ENCODE results near the gene SORBS2. TPM values are rescaled to one million over a fixed set of nuclear protein-coding genes. Genes with fewer than 3 reads are reported as not detected.

SORBS2 gene
- total RNA-seq, 2 experiments from 2014 or later: not detected

GRCh38 chr4:185600801-185601434 lies 211.1 kb downstream of the SORBS2 start:
- Mint-ChIP-seq H3K27me3 (peaks cover 12% of the 10 kb centered on the region), H3K36me3 (ENCODE audit: low read depth) (no peaks in the 10 kb centered on the region), H3K9me3 (no peaks in the 10 kb centered on the region), H3K4me3 (no peak overlapping the region), H3K4me1 (peaks cover 3% of the 10 kb centered on the region), H3K27ac (no peak overlapping the region)
- ChIA-PET POLR2A (no interaction called here), CTCF (interaction anchor here (0.5 to 0.9 kb wide), 2 partner anchors 14 to 545 kb away, joined by 3 read pairs; no protein-coding TSS in a partner anchor)
- DNase-seq: no peak

GRCh38 chr4:185599553-185600243 lies 212.3 kb downstream of the SORBS2 start:
- Mint-ChIP-seq H3K9me3 (no peaks in the 10 kb centered on the region), H3K4me3 (no peak overlapping the region), H3K4me1 (peaks cover 3% of the 10 kb centered on the region), H3K36me3 (ENCODE audit: low read depth) (no peaks in the 10 kb centered on the region), H3K27me3 (peaks cover 16% of the 10 kb centered on the region), H3K27ac (no peak overlapping the region)
- CTCF ChIA-PET: interaction anchor here (1.2 kb wide), 1 partner anchor 8 kb away, joined by 3 read pairs; no protein-coding TSS in a partner anchor
- POLR2A ChIA-PET: no interaction called here
- no peak for DNase-seq

DNA sequence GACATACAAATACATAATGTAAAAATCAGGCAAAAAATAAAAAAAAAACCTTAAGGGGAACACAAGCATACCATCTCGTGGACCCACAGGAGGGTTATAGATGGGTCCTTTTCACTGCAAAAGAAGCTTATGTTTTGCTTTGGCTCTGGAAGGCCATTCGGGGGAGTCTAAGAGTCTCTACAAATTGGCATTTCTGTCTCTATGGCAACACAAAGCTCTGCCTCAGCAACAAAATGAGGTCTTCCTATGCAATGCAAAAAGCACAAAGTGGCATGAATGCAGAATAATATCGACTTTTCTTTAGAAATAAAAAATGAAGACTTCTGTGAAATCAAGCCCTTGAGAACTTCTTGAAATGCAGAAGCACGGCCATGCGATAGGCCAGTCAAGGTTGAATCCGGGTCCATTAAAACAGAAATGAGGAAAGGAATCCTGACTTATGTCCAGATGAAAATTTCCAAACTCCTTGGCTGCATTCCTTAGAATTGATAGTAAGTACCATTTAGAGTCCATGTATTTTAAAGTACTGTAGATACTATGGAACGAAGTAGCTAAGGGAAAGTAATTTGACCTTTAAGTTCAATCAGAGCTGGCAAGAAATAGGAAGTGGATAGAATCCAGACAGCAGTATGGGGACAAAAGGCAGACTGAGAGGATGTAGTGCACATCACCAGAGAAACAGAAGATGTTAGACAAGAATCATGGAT lies 213.0 kb downstream of the SORBS2 start:
- Mint-ChIP-seq H3K4me1 (peaks cover 3% of the 10 kb centered on the region), H3K9me3 (no peaks in the 10 kb centered on the region), H3K27ac (no peak overlapping the region), H3K36me3 (ENCODE audit: low read depth) (no peaks in the 10 kb centered on the region), H3K4me3 (no peak overlapping the region), H3K27me3 (peaks cover 16% of the 10 kb centered on the region)
- DNase-seq: no peak
- CTCF ChIA-PET: interaction anchor here (1.0 to 2.4 kb wide), 4 partner anchors 8 to 116 kb away, joined by 3 to 7 read pairs (median 3); no protein-coding TSS in a partner anchor
- POLR2A ChIA-PET: no interaction called here

DNA sequence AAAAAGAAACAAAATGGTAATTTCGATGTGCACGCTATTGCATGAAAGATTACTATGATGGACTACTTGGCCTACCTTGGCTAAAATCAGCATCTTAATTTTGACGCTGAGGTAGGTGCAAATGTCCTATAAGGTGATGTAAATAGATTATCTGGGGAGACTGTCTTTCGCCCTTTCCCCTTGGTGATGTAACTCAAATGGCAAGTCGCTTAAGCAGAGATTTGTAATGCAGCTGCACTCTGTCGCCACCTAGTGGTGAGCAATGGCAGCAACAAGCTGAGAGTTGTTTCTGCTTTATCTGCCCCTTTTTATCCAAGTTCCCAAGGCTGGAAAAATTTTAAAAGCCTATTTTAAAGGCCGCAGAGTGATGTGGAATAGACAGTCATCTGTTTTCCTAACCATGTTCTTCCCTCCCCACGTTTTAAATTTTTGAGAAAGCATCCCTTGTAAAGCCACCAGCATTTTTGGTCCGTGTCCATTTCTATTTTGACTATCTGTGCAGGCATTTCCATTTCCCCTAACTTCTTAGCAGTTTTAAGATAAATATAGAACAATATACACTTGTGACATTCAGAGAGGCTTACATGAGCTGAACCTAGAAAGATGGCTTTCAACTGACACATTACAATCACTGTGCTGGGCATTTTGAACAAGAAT lies 214.3 kb downstream of the SORBS2 start:
- Mint-ChIP-seq H3K27ac (no peak overlapping the region), H3K4me1 (peaks cover 3% of the 10 kb centered on the region), H3K27me3 (peaks cover 12% of the 10 kb centered on the region), H3K36me3 (ENCODE audit: low read depth) (no peaks in the 10 kb centered on the region), H3K9me3 (no peaks in the 10 kb centered on the region), H3K4me3 (no peak overlapping the region)
- peak; percentile 78 for DNase-seq
- ChIA-PET CTCF (interaction anchor here (0.5 to 2.4 kb wide), 11 partner anchors 8 to 558 kb away, joined by 3 to 7 read pairs (median 3); partner anchors contain the start of gene CCDC110), POLR2A (no interaction called here)

GRCh38 chr4:185592845-185593488 lies 219.0 kb downstream of the SORBS2 start:
- Mint-ChIP-seq H3K4me3 (no peak overlapping the region), H3K27ac (no peak overlapping the region), H3K36me3 (ENCODE audit: low read depth) (no peaks in the 10 kb centered on the region), H3K27me3 (peaks cover 26% of the 10 kb centered on the region), H3K4me1 (peaks cover 3% of the 10 kb centered on the region), H3K9me3 (no peaks in the 10 kb centered on the region)
- no peak for DNase-seq
- ChIA-PET CTCF (no interaction called here), POLR2A (no interaction called here)

DNA sequence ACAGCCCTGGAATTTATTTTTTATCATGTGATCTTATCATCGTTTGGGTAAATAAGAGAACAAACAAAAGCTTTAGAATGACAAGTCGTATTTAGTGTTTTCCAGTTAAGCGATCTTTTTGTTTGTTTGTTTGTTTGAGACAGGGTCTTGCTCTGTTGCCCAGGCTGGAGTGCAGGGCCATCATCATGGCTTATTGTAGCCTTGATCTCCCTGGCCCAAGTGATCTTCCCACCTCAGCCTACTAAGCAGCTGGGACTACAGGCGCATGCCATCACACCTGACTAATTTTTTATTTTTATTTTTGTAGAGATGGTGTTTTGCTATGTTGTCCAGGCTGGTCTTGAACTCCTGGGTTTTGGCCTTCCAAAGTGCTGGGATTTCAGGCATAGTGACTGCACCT lies 219.6 kb downstream of the SORBS2 start:
- no peak overlapping the region for H3K4me3 Mint-ChIP-seq
- H3K4me1 Mint-ChIP-seq: peaks cover 5% of the 10 kb centered on the region
- no peak overlapping the region for H3K27ac Mint-ChIP-seq
- DNase-seq: no peak
- CTCF ChIA-PET: no interaction called here
- H3K9me3 Mint-ChIP-seq: no peaks in the 10 kb centered on the region
- H3K36me3 Mint-ChIP-seq (ENCODE audit: low read depth): no peaks in the 10 kb centered on the region
- POLR2A ChIA-PET: no interaction called here
- peaks cover 27% of the 10 kb centered on the region for H3K27me3 Mint-ChIP-seq

GRCh38 chr4:185591679-185592141 lies 220.3 kb downstream of the SORBS2 start:
- CTCF ChIA-PET: no interaction called here

GRCh38 chr4:185590982-185591381 lies 221.0 kb downstream of the SORBS2 start:
- peaks cover 12% of the 10 kb centered on the region for H3K4me1 Mint-ChIP-seq
- H3K27ac Mint-ChIP-seq: no peak overlapping the region
- H3K4me3 Mint-ChIP-seq: no peak overlapping the region
- DNase-seq: no peak
- H3K27me3 Mint-ChIP-seq: peaks cover 37% of the 10 kb centered on the region
- H3K36me3 Mint-ChIP-seq (ENCODE audit: low read depth): no peaks in the 10 kb centered on the region
- POLR2A ChIA-PET: no interaction called here
- H3K9me3 Mint-ChIP-seq: no peaks in the 10 kb centered on the region
- CTCF ChIA-PET: no interaction called here

More at GRCh38 chr4:185591679-185592141, 220.3 kb downstream of the SORBS2 start:
- Mint-ChIP-seq H3K4me1 (peaks cover 12% of the 10 kb centered on the region), H3K27me3 (peaks cover 33% of the 10 kb centered on the region), H3K9me3 (no peaks in the 10 kb centered on the region), H3K4me3 (no peak overlapping the region), H3K36me3 (ENCODE audit: low read depth) (no peaks in the 10 kb centered on the region), H3K27ac (no peak overlapping the region)
- POLR2A ChIA-PET: no interaction called here
- no peak for DNase-seq

DNA sequence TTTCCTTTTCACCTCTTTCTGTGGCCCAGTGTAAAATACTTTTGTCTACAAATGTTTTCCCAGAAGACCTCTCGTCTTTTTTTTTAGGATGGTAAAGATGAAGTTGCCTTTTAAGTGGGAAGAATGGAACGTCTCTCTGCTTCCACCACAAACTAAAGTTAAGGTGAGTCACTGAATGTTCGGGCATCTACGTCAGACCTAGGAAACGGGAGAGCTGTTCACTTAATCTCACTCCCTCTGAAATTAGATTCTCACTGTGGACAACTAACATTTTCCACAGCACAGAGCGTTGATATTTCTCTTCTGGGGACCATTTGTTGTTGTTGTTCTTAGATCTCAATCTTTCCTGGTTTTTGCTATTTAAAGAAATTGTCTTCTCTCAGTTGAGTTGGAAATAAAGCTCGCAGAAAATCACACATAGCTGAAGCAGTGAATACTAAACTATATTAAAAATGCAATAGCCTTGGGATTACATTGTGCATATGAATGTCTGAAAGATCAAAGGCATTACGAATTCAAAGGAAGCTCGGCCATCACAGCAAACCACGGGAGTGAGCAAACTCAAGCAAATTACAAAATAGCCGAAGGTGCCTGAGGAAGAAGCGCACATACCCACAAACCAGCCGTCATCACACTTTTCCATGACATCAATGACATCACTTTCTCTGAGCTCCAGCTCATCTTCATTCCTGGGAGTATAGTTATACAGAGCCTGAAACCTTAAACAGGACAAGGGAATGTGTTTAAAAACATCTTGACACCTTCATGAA lies 222.7 kb downstream of the SORBS2 start:
- CTCF ChIA-PET: interaction anchor here (1.2 to 1.4 kb wide), 2 partner anchors 9 to 15 kb away, joined by 4 to 6 read pairs; no protein-coding TSS in a partner anchor

DNA sequence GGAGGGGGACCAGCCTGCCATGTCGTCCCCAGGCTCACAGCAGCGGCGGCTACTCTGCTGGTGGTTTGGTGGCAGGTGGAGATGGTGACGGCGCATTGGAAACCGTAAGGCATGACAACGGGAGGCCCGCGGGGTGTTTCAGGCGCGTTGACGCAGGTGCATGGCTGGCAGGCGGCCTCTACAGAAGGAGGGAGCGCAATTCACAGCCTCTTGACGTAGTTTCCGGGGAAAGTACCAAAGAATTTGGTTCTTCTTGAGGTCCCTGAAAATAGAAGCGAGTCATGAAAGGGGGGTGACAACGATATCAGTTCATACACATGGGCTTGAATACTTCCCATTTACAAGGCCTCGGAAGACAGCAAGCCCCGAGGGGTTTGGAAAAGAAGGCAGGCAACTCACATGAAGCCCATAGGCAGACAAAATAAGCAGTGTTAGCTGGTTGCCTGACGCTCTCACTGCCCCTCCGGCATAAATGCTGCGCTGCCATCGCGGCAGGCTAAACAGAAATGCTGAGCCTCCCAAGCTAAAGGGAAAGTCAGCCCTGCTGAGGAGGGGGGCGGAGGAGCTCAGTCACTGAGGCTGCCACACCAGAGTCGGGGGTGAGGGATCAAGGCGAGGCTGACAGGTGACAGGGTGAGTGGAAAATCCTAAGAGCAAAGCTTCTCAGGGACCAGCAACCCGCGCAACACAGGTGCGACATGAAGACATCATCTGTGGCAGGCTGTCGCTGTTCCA lies 224.4 kb downstream of the SORBS2 start:
- ChIA-PET POLR2A (no interaction called here), CTCF (interaction anchor here (1.0 kb wide), 1 partner anchor 162 kb away, joined by 3 read pairs; the partner anchor contains the start of gene UFSP2)
- H3K27me3 Mint-ChIP-seq: peaks cover 41% of the 10 kb centered on the region

More for the DNA sequence above, 222.7 kb downstream of the SORBS2 start:
- Mint-ChIP-seq H3K36me3 (ENCODE audit: low read depth) (no peaks in the 10 kb centered on the region), H3K4me1 (peaks cover 12% of the 10 kb centered on the region), H3K27me3 (peaks cover 43% of the 10 kb centered on the region), H3K27ac (no peak overlapping the region), H3K4me3 (no peak overlapping the region), H3K9me3 (no peaks in the 10 kb centered on the region)
- POLR2A ChIA-PET: no interaction called here
- no peak for DNase-seq

GRCh38 chr4:185587030-185587426 lies 225.0 kb downstream of the SORBS2 start:
- no peak for DNase-seq
- H3K9me3 Mint-ChIP-seq: no peaks in the 10 kb centered on the region
- no peak overlapping the region for H3K4me3 Mint-ChIP-seq
- H3K36me3 Mint-ChIP-seq (ENCODE audit: low read depth): no peaks in the 10 kb centered on the region
- H3K27me3 Mint-ChIP-seq: peaks cover 40% of the 10 kb centered on the region
- ChIA-PET CTCF (interaction anchor here (0.6 to 1.0 kb wide), 2 partner anchors 14 to 161 kb away, joined by 3 read pairs; partner anchors contain the start of gene UFSP2), POLR2A (no interaction called here)
- peak overlapping the region; percentile 25 for H3K27ac Mint-ChIP-seq
- H3K4me1 Mint-ChIP-seq: peaks cover 12% of the 10 kb centered on the region

More for the DNA sequence above, 224.4 kb downstream of the SORBS2 start:
- peak overlapping the region; percentile 25 for H3K27ac Mint-ChIP-seq
- H3K9me3 Mint-ChIP-seq: no peaks in the 10 kb centered on the region
- no peak overlapping the region for H3K4me3 Mint-ChIP-seq
- no peaks in the 10 kb centered on the region for H3K36me3 Mint-ChIP-seq (ENCODE audit: low read depth)
- H3K4me1 Mint-ChIP-seq: peaks cover 12% of the 10 kb centered on the region
- peak; percentile 40 for DNase-seq

All from activated CD4-positive, alpha-beta T cell treated with anti-CD3 and anti-CD28 coated beads, Interleukin-2, amount 10 ng/mL, durations not matched to agents 7 days and 5 days (primary cell).